Activated CD4-positive, alpha-beta T cell treated with anti-CD3 and anti-CD28 coated beads, Interleukin-2, amount 10 ng/mL, durations not matched to agents 24 days and 14 days (primary cell): Measurements from ENCODE around the gene TRIM72. TPM values are rescaled to one million over a fixed set of nuclear protein-coding genes. Genes with fewer than 3 reads are reported as not detected.
"Not testable (repeated sequence)": the region's sequence is repeated elsewhere in the genome, so short reads cannot be mapped to it uniquely, and the experiment has no call there.

Source experiments
- DNase-seq: peaks from one replicate; pipeline ENCODE4 v3.0.0; 2022
- H3K27ac Mint-ChIP-seq: one replicate; pipeline ENCODE4 v1.8.0; 2022; ENCODE audit warnings: mild to moderate bottlenecking, mixed read lengths
- H3K27me3 Mint-ChIP-seq: one replicate; pipeline ENCODE4 v1.8.0; 2022; ENCODE audit warnings: mixed read lengths
- H3K36me3 Mint-ChIP-seq: one replicate; pipeline ENCODE4 v1.8.0; 2022; ENCODE audit warnings: low read depth, mild to moderate bottlenecking, mixed read lengths
- H3K4me1 Mint-ChIP-seq: one replicate; pipeline ENCODE4 v1.8.0; 2021; ENCODE audit warnings: mixed read lengths
- H3K4me3 Mint-ChIP-seq: one replicate; pipeline ENCODE4 v1.8.0; 2022; ENCODE audit warnings: mild to moderate bottlenecking, moderate library complexity, mixed read lengths
- H3K9me3 Mint-ChIP-seq: one replicate; pipeline ENCODE4 v1.8.0; 2021; ENCODE audit warnings: mixed read lengths
- intact Hi-C: fragments of 100-400 bp; cut with micrococcal nuclease; formaldehyde crosslinking; loops from one replicate; pipeline ENCODE4 v1.15.1; 2023
- total RNA-seq: library from RNA; stranded (reverse); gene quantifications from 2 replicates; pipeline ENCODE4 v1.2.3, GENCODE V29; 2022

Gene TRIM72
- total RNA-seq, 1 donor from 2014 or later: 0.09 TPM

DNA sequence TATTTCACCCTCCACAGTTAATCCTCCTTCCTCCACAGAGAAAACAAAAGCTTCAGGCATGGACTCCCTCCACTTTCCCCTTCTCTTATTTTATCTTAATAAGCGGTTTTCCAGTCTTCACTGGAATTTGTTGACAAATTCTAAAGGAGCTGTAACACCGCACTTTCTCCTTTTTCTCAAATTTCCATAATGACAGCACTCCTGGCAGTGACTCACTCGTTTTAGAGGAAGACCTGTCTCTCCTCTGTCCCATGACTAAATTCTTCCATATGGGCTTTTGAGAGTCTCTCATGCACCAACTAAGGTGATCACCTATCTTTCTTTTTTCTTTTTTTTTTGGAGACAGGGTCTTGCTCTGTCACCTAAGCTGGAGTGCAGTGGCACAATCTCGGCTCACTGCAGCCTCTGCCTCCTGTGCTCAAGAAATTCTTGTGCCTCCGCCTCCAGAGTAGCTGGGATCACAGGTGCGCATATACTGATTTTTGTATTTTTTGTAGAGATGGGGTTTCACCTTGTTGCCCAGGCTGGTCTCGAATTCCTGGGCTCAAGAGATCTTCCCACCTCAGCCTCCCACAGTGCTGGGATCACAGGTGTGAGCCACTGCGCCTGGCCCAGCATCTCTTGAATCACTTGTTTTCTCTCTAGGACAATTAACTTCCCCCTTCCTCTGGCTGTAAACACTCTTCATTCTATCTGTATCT lies 53.6 kb downstream of the TRIM72 start:
- Mint-ChIP-seq H3K27ac (peak overlapping the region; percentile 81), H3K27me3 (no peaks in the 10 kb centered on the region), H3K36me3 (peaks cover 39% of the 10 kb centered on the region), H3K9me3 (no peaks in the 10 kb centered on the region), H3K4me1 (peaks cover 46% of the 10 kb centered on the region), H3K4me3 (peak overlapping the region; percentile 62)
- no peak for DNase-seq
- intact Hi-C loops: loop anchor here (5.0 to 10.0 kb wide), 5 partner anchors 65 to 600 kb away; partner anchors contain the start of genes COX6A2, ITGAX and PYCARD

DNA sequence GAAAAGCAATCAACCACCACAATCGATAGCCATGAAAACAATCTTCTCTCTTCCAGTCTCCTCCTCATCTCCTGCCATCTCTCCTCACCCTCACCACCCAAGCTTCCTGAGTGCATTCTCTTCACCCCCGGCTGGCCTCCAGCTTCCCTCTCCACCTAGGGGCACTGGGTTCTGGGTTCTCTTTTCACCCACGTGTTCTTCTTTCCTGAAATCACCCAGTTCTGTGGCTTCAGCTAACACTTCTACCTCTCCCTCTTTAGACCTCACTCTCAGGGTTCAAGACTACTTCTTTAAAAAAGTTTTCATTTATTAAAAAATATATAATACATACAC lies 54.1 kb downstream of the TRIM72 start:
- intact Hi-C loops: loop anchor here (5.0 to 10.0 kb wide), 5 partner anchors 66 to 599 kb away; partner anchors contain the start of genes COX6A2, ITGAX and PYCARD
- H3K4me3 Mint-ChIP-seq: peak overlapping the region; percentile 62
- H3K36me3 Mint-ChIP-seq: peaks cover 40% of the 10 kb centered on the region
- DNase-seq: no peak
- no peaks in the 10 kb centered on the region for H3K27me3 Mint-ChIP-seq
- H3K27ac Mint-ChIP-seq: peak overlapping the region; percentile 81
- no peaks in the 10 kb centered on the region for H3K9me3 Mint-ChIP-seq
- peaks cover 44% of the 10 kb centered on the region for H3K4me1 Mint-ChIP-seq

DNA sequence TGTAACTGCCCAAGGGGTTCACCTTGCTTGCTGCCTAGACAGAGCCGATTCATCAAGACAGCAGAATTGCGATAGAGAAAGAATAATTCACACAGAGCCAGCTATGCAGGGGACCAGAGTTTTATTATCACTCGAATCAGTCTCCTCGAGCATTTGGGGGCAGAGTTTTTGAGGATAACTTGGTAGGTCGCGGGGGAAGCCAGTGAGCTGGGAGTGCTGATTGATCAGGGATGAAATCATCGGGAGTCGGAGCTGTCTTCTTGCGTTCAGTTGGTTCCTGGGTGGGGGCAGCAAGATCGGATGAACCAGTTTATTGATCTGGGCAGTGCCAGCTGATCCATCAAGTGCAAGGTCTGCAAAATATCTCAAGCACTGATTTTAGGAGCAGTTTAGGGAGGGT lies 55.0 kb downstream of the TRIM72 start:
- no peaks in the 10 kb centered on the region for H3K9me3 Mint-ChIP-seq
- no peak for DNase-seq
- peak overlapping the region; percentile 74 for H3K27ac Mint-ChIP-seq
- H3K4me3 Mint-ChIP-seq: no peak overlapping the region
- no peaks in the 10 kb centered on the region for H3K27me3 Mint-ChIP-seq
- peaks cover 42% of the 10 kb centered on the region for H3K36me3 Mint-ChIP-seq
- intact Hi-C loops: loop anchor here (5.0 to 10.0 kb wide), 5 partner anchors 67 to 598 kb away; partner anchors contain the start of genes COX6A2, ITGAX and PYCARD
- peaks cover 39% of the 10 kb centered on the region for H3K4me1 Mint-ChIP-seq

DNA sequence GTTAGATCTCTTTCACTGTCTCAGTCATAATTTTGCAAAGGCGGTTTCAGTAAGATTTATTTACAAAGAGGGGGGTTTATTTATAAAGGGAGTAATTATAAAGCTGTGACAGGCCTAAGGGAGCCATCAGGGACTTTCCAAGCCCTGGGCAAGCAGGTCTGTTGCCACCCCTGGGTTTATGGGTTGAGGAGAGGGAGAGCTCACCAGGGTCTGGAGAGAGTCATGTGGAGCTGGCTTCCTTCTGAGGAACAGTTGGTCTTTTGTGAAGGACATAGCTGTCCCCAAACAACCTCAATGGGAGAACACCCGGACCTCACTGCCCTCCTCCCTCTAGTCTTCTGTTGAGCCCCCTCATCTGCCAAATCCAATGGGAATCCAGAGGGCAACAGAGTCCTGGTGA lies 55.6 kb downstream of the TRIM72 start:
- no peaks in the 10 kb centered on the region for H3K9me3 Mint-ChIP-seq
- H3K4me1 Mint-ChIP-seq: peaks cover 39% of the 10 kb centered on the region
- DNase-seq: no peak
- H3K27ac Mint-ChIP-seq: peak overlapping the region; percentile 56
- H3K36me3 Mint-ChIP-seq: peaks cover 42% of the 10 kb centered on the region
- no peaks in the 10 kb centered on the region for H3K27me3 Mint-ChIP-seq
- no peak overlapping the region for H3K4me3 Mint-ChIP-seq
- intact Hi-C loops: loop anchor here (5.0 to 10.0 kb wide), 5 partner anchors 67 to 598 kb away; partner anchors contain the start of genes COX6A2, ITGAX and PYCARD

DNA sequence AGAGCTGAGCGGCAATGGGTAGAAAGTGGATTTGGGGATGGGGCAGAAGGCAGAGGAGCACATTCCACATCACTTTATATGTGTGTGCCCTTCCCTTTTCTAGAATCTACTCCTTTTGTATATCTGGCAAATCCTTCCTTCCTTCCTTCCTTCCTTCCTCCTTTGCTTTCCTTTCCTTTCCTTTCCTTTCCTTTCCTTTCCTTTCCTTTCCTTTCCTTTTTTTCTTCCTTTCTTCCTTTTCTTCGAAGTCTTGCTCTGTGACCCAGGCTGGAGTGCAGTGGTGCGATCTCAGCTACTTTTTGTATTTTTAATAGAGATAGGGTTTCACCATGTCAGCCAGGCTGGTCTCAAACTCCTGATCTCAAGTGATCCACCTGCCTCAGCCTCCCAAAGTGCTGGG lies 56.1 kb downstream of the TRIM72 start:
- Mint-ChIP-seq H3K4me1 (peaks cover 37% of the 10 kb centered on the region), H3K27ac (peak overlapping the region; percentile 83), H3K36me3 (peaks cover 44% of the 10 kb centered on the region)
- not testable (repeated sequence) for H3K4me3 Mint-ChIP-seq, H3K27me3 Mint-ChIP-seq, H3K9me3 Mint-ChIP-seq, DNase-seq
- intact Hi-C loops: loop anchor here (5.0 to 10.0 kb wide), 5 partner anchors 68 to 597 kb away; partner anchors contain the start of genes COX6A2, ITGAX and PYCARD

DNA sequence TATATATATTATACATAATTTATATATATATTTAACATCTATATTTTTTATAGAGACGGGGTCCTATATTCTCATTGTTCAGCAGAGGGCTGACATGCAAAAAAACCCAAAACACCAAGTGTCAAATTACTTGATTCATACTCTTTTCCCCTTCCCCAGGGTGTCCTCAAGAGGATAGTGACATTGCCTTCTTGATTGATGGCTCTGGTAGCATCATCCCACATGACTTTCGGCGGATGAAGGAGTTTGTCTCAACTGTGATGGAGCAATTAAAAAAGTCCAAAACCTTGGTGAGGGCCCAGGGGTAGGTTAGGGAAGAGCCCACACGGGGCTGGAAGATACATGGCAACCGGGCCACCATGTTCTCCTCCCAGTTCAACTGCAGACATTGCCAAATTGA lies 56.9 kb downstream of the TRIM72 start:
- peaks cover 46% of the 10 kb centered on the region for H3K36me3 Mint-ChIP-seq

DNA sequence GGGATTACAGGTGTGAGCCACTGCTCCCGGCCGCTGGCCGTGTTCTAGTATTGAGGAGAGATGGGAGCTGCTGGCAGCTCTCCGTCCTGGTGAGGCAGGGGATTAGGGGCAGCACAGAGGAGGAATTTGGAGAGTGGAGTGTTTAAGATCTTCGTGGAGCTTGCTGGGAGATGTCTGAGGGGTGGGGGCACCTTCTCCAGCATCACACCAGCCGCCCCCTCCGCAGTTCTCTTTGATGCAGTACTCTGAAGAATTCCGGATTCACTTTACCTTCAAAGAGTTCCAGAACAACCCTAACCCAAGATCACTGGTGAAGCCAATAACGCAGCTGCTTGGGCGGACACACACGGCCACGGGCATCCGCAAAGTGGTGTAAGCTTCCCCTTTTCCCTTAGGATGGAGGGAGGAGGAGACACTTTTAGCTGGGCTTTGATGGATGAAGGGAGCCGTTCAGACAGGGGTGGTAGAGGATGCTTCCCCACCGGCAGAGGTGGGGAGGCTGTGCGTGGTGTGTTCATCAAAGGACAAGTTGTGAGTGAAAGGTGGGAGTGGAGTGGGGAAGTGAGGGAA lies 57.8 kb downstream of the TRIM72 start:
- Mint-ChIP-seq H3K36me3 (peaks cover 46% of the 10 kb centered on the region), H3K4me3 (no peak overlapping the region), H3K27me3 (no peaks in the 10 kb centered on the region), H3K4me1 (peaks cover 24% of the 10 kb centered on the region), H3K9me3 (no peaks in the 10 kb centered on the region), H3K27ac (no peak overlapping the region)
- no peak for DNase-seq
- intact Hi-C loops: no loop called here

More for the DNA sequence above, 56.9 kb downstream of the TRIM72 start:
- Mint-ChIP-seq H3K27me3 (no peaks in the 10 kb centered on the region), H3K9me3 (no peaks in the 10 kb centered on the region), H3K27ac (no peak overlapping the region), H3K4me1 (peaks cover 29% of the 10 kb centered on the region), H3K4me3 (no peak overlapping the region)
- intact Hi-C loops: no loop called here
- no peak for DNase-seq

DNA sequence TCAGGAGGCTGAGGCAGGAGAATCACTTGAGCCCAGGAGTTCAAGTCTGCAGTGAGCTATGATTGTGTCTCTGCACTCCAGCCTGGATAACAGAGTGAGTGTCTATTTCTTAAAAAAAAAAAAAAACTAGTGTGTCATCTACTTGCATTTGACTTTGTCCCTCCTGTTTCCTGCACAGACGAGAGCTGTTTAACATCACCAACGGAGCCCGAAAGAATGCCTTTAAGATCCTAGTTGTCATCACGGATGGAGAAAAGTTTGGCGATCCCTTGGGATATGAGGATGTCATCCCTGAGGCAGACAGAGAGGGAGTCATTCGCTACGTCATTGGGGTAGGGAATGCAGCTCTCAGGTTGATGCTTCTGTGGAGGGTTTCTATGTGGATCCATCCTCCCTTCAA lies 59.3 kb downstream of the TRIM72 start:
- intact Hi-C loops: no loop called here
- H3K4me3 Mint-ChIP-seq: no peak overlapping the region
- H3K27me3 Mint-ChIP-seq: no peaks in the 10 kb centered on the region
- H3K9me3 Mint-ChIP-seq: no peaks in the 10 kb centered on the region
- peaks cover 48% of the 10 kb centered on the region for H3K36me3 Mint-ChIP-seq
- peaks cover 13% of the 10 kb centered on the region for H3K4me1 Mint-ChIP-seq
- no peak for DNase-seq
- no peak overlapping the region for H3K27ac Mint-ChIP-seq

DNA sequence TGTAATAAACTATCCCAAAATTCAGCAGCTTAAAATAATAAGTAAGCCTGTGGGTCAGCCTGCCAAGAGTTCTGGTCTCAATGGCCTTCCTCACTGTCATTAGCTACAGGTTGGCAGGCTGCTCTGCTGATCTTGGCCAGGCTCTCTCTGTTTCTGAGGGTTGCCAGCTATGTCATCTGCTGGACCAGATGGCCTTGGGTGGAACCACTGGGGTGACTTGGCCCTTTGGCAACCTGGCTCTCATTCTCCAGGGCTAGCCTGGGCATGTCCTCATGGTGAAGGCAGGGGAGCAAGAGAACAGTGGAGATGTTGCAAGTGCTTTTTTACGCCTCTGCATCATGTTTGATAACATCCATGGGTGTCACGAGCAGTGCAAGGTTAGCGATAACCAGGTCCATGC lies 59.8 kb downstream of the TRIM72 start:
- H3K27ac Mint-ChIP-seq: no peak overlapping the region
- H3K9me3 Mint-ChIP-seq: no peaks in the 10 kb centered on the region
- H3K4me1 Mint-ChIP-seq: peaks cover 10% of the 10 kb centered on the region
- no peak overlapping the region for H3K4me3 Mint-ChIP-seq
- DNase-seq: no peak
- H3K36me3 Mint-ChIP-seq: peaks cover 48% of the 10 kb centered on the region
- H3K27me3 Mint-ChIP-seq: no peaks in the 10 kb centered on the region
- intact Hi-C loops: no loop called here

DNA sequence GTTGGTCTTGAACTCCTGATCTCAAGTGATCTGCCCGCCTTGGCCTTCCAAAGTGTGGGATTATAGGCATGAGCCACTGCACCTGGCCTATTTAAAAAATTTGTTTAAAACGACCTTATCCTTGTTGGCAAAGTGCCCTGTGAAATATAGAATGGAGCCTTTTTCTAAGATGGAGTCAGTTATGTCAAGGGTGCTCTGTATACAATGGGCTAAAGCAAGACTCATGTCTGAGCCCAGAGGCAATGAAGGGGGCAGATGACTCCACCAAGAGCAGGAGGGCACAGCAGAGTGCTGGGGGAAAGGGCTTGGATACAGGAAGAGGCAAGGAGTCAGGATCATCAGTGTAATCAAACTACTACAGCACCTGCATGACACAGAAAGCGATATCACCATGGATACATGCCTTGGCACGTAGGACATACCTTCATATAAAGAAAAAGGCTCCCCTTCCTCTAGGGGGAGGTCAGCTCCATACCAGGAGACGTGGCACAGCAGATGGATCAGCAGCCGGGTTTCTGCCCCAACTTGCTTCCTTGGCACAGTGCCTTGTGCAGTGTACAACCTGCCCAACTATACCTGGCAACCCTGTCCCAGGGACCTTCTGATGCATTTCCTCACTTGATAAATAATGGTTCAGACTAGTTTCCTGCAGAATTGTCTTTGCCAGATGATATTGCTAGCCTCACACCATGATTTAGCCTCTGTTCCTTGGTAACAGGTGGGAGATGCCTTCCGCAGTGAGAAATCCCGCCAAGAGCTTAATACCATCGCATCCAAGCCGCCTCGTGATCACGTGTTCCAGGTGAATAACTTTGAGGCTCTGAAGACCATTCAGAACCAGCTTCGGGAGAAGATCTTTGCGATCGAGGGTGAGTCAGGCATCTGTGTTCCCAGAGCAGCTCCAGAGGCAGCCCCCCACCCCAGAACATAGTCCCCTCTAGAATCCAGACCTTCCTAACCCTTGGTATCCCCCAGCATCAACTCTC lies 61.2 kb downstream of the TRIM72 start:
- intact Hi-C loops: no loop called here
- Mint-ChIP-seq H3K36me3 (peaks cover 54% of the 10 kb centered on the region), H3K27ac (no peak overlapping the region), H3K4me1 (peaks cover under 1% of the 10 kb centered on the region), H3K4me3 (no peak overlapping the region), H3K9me3 (peaks cover 3% of the 10 kb centered on the region), H3K27me3 (peaks cover 3% of the 10 kb centered on the region)
- no peak for DNase-seq

DNA sequence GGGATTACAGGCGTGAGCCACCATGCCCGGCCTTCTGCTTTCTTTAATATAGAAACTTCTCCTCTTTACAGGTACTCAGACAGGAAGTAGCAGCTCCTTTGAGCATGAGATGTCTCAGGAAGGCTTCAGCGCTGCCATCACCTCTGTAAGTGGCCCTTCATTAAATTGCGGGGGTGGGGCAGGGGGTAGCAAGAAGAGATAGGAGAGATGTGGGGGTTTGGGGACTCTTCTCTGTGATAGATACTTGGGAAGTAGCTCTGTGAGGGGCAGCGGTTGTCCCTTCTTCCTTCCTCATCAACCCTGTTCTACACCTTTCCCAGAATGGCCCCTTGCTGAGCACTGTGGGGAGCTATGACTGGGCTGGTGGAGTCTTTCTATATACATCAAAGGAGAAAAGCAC lies 62.7 kb downstream of the TRIM72 start:
- Mint-ChIP-seq H3K4me3 (no peak overlapping the region), H3K4me1 (no peaks in the 10 kb centered on the region), H3K27ac (no peak overlapping the region), H3K27me3 (peaks cover 4% of the 10 kb centered on the region), H3K36me3 (peaks cover 58% of the 10 kb centered on the region), H3K9me3 (peaks cover 7% of the 10 kb centered on the region)
- intact Hi-C loops: no loop called here
- DNase-seq: no peak

DNA sequence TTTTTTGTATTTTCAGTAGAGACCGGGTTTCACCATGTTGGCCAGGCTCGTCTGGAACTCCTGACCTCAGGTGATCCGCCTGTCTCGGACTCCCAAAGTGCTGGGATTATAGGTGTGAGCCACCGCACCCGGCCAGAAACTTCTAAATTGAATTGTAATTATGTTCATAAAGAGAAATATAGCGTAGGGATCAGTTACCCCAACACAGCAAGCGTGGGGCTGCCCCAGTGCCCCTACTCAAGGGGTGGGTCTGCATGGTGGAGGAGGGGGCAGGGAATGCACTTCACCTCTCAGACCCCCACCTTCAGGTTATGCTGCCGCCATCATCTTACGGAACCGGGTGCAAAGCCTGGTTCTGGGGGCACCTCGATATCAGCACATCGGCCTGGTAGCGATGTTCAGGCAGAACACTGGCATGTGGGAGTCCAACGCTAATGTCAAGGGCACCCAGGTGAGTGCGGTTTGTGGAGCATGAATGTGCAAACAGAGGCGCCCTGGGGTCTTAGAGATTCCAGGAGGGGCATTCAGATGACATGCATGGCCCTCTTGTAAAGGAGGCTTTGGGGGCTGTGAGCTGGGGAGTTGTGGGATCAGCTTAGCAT lies 63.8 kb downstream of the TRIM72 start:
- Mint-ChIP-seq H3K4me1 (no peaks in the 10 kb centered on the region), H3K27me3 (peaks cover 4% of the 10 kb centered on the region), H3K4me3 (no peak overlapping the region), H3K27ac (no peak overlapping the region), H3K36me3 (peaks cover 61% of the 10 kb centered on the region), H3K9me3 (peaks cover 7% of the 10 kb centered on the region)
- no peak for DNase-seq
- intact Hi-C loops: no loop called here

DNA sequence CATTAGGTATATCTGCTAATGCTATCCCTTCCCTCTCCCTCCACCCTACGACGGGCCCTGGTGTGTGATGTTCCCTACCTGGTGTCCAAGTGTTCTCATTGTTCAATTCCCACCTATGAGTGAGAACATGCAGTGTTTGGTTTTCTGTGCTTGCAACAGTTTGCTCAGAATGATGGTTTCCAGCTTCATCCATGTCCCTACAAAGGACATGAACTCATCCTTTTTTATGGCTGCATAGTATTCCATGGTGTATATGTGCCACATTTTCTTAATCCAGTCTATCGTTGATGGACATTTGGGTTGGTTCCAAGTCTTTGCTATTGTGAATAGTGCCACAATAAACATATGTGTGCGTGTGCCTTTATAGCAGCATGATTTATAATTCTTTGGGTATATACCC lies 64.9 kb downstream of the TRIM72 start:
- H3K4me3 Mint-ChIP-seq, H3K27ac Mint-ChIP-seq, H3K27me3 Mint-ChIP-seq, H3K9me3 Mint-ChIP-seq, DNase-seq, intact Hi-C loops, H3K4me1 Mint-ChIP-seq: not testable (repeated sequence)
- peaks cover 59% of the 10 kb centered on the region for H3K36me3 Mint-ChIP-seq
